Naive thymus-derived CD8-positive, alpha-beta T cell (primary cell): Measurements from ENCODE around the gene MAGOHB. TPM values are rescaled to one million over a fixed set of nuclear protein-coding genes. Genes with fewer than 3 reads are reported as not detected.
"Not testable (repeated sequence)": the region's sequence is repeated elsewhere in the genome, so short reads cannot be mapped to it uniquely, and the experiment has no call there.

Source experiments
- ATAC-seq, 2 donors: fragments of 150-1000 bp; cut with Tn5 transposase in 1 of 2; sonication (Bioruptor Pico), chemical (Tn5 transposase) in 1 of 2; 1 replicate in 1 of 2; 2 replicates in 1 of 2; pipeline ENCODE4 v1.10.0; 2021; ENCODE audit warnings: mild to moderate bottlenecking in 2 of 2, moderate library complexity in 2 of 2
- POLR2A ChIA-PET: fragments of 350-600 bp; sonication (Branson Sonifier 250); formaldehyde crosslinking; loops from one replicate; lab custom pipeline; 2021; ENCODE audit warnings: antibody characterized with exemption; lab: Charles Lee
- DNase-seq, 10 donors: peaks; one replicate each; pipeline versions ENCODE4 v3.0.0 to v3.0.0-alpha.2; 2020 to 2022
- H3K27ac Mint-ChIP-seq, 10 donors: one replicate each; pipeline ENCODE4 v1.8.0; 2020 to 2022; ENCODE audit warnings: mild to moderate bottlenecking in 10 of 10, mixed read lengths in 10 of 10, moderate library complexity in 4 of 10, inconsistent platforms in 1 of 10
- H3K27me3 Mint-ChIP-seq, 5 donors: one replicate each; pipeline ENCODE4 v1.8.0; 2021 to 2022; ENCODE audit warnings: mixed read lengths in 5 of 5
- H3K36me3 Mint-ChIP-seq, 3 donors: one replicate each; pipeline ENCODE4 v1.8.0; 2020 to 2022; ENCODE audit warnings: mixed read lengths in 3 of 3, mild to moderate bottlenecking in 2 of 3, inconsistent platforms in 1 of 3
- H3K4me1 Mint-ChIP-seq, 4 donors: one replicate each; pipeline ENCODE4 v1.8.0; 2021 to 2022; ENCODE audit warnings: mixed read lengths in 4 of 4
- H3K4me3 Mint-ChIP-seq, 10 donors: one replicate each; pipeline ENCODE4 v1.8.0; 2020 to 2022; ENCODE audit warnings: mild to moderate bottlenecking in 10 of 10, mixed read lengths in 10 of 10, moderate library complexity in 6 of 10, inconsistent platforms in 1 of 10
- H3K9me3 Mint-ChIP-seq, 9 donors: one replicate each; pipeline ENCODE4 v1.8.0; 2020 to 2022; ENCODE audit warnings: mixed read lengths in 9 of 9, mild to moderate bottlenecking in 3 of 9, inconsistent platforms in 1 of 9, moderate library complexity in 1 of 9
- polyA plus RNA-seq, 3 donors: library from polyadenylated mRNA; unstranded; fragments of 300-500 nt; fragmentation: Illumina TruSeq; gene quantifications; one replicate each; pipeline ENCODE4 v1.2.3, GENCODE V29; 2021
- total RNA-seq, 8 experiments: library from RNA in 2 of 8; stranded (reverse) in 2 of 8; gene quantifications; one replicate each; pipeline ENCODE4 v1.2.3 and lab custom pipeline; 2021 to 2026

Gene MAGOHB
- total and polyA plus RNA-seq, 5 experiments from 2014 or later: 34.3 to 77.3 (median 44.1) TPM

- not testable (repeated sequence) for ATAC-seq, H3K9me3 Mint-ChIP-seq, H3K27me3 Mint-ChIP-seq, DNase-seq
- POLR2A ChIA-PET: interaction anchor here (0.7 kb wide), 2 partner anchors 15 to 56 kb away, joined by 3 to 5 read pairs; no protein-coding TSS in a partner anchor
- Mint-ChIP-seq H3K4me1 (peaks cover 21 to 39% (median 33%) of the 10 kb centered on the region in 4 donors), H3K4me3 (peak overlapping the region in 2 of 10 donors; percentile 7 to 11), H3K27ac (peak overlapping the region in 4 of 10 donors; percentile 4 to 100 (median 76)), H3K36me3 (peaks cover 0 to 52% (median 10%) of the 10 kb centered on the region in 3 donors)
Measured at GRCh38 chr12:10611258-10611657, 2.2 kb downstream of the MAGOHB start.

GRCh38 chr12:10610188-10610587, 3.2 kb downstream of the MAGOHB start:
- peaks cover 0 to 4% (median 0%) of the 10 kb centered on the region in 5 donors for H3K27me3 Mint-ChIP-seq
- no peak overlapping the region for H3K4me3 Mint-ChIP-seq
- POLR2A ChIA-PET: interaction anchor here (0.7 kb wide), 1 partner anchor 242 kb away, joined by 3 read pairs; no protein-coding TSS in a partner anchor
- ATAC-seq (no peak), DNase-seq (no peak)
- peaks cover 0 to 62% (median 10%) of the 10 kb centered on the region in 3 donors for H3K36me3 Mint-ChIP-seq
- peaks cover 0 to 2% (median 0%) of the 10 kb centered on the region in 9 donors for H3K9me3 Mint-ChIP-seq
- peaks cover 21 to 39% (median 33%) of the 10 kb centered on the region in 4 donors for H3K4me1 Mint-ChIP-seq
- peak overlapping the region in 3 of 10 donors; percentile 2 to 46 (median 5) for H3K27ac Mint-ChIP-seq

- no peak overlapping the region for H3K27ac Mint-ChIP-seq
- H3K4me3 Mint-ChIP-seq: no peak overlapping the region
- POLR2A ChIA-PET: no interaction called here
- H3K36me3 Mint-ChIP-seq: peaks cover 4 to 81% (median 10%) of the 10 kb centered on the region in 3 donors
- ATAC-seq (no peak), DNase-seq (peak in 3 of 10 donors; percentile 9 to 26 (median 16))
- no peaks in the 10 kb centered on the region for H3K27me3 Mint-ChIP-seq
- H3K4me1 Mint-ChIP-seq: peaks cover 15 to 32% (median 23%) of the 10 kb centered on the region in 4 donors
- H3K9me3 Mint-ChIP-seq: no peaks in the 10 kb centered on the region
Measured at GRCh38 chr12:10607885-10608458, 5.4 kb downstream of the MAGOHB start.

GRCh38 chr12:10601860-10602259, 11.5 kb downstream of the MAGOHB start:
- ATAC-seq: no peak
- Mint-ChIP-seq H3K4me3 (peak overlapping the region in 1 of 10 donors; percentile 62), H3K4me1 (peaks cover 0 to 14% (median 3%) of the 10 kb centered on the region in 4 donors), H3K9me3 (no peaks in the 10 kb centered on the region), H3K27ac (peak overlapping the region in 2 of 10 donors; percentile 38 to 48), H3K27me3 (no peaks in the 10 kb centered on the region), H3K36me3 (peaks cover 9 to 63% (median 9%) of the 10 kb centered on the region in 3 donors)
- POLR2A ChIA-PET: no interaction called here
- DNase-seq: no peak

- Mint-ChIP-seq H3K4me1 (peaks cover 0 to 14% (median 3%) of the 10 kb centered on the region in 4 donors), H3K4me3 (peak overlapping the region in 2 of 10 donors; percentile 5 to 62), H3K9me3 (no peaks in the 10 kb centered on the region), H3K27me3 (no peaks in the 10 kb centered on the region), H3K36me3 (peaks cover 9 to 66% (median 18%) of the 10 kb centered on the region in 3 donors), H3K27ac (peak overlapping the region in 2 of 10 donors; percentile 67 to 88)
- DNase-seq (peak in 1 of 10 donors; percentile 11), ATAC-seq (no peak)
- POLR2A ChIA-PET: no interaction called here
Measured at GRCh38 chr12:10600988-10601387, 12.4 kb downstream of the MAGOHB start.

GRCh38 chr12:10595881-10596280, 17.5 kb downstream of the MAGOHB start:
- Mint-ChIP-seq H3K27me3 (no peaks in the 10 kb centered on the region), H3K36me3 (peaks cover 20 to 60% (median 34%) of the 10 kb centered on the region in 3 donors), H3K4me1 (peaks cover 0 to 1% (median 0%) of the 10 kb centered on the region in 4 donors), H3K4me3 (peak overlapping the region in 2 of 10 donors; percentile 12 to 80), H3K9me3 (no peaks in the 10 kb centered on the region), H3K27ac (peak overlapping the region in 1 of 10 donors; percentile 56)
- POLR2A ChIA-PET: interaction anchor here (0.5 kb wide), 1 partner anchor 15 kb away, joined by 3 read pairs; no protein-coding TSS in a partner anchor
- DNase-seq (no peak), ATAC-seq (no peak)

GRCh38 chr12:10590966-10591365, 22.4 kb downstream of the MAGOHB start:
- no peak overlapping the region for H3K27ac Mint-ChIP-seq
- ATAC-seq: no peak
- POLR2A ChIA-PET: no interaction called here
- no peak for DNase-seq
- H3K4me3 Mint-ChIP-seq: no peak overlapping the region
- no peaks in the 10 kb centered on the region for H3K27me3 Mint-ChIP-seq
- no peaks in the 10 kb centered on the region for H3K4me1 Mint-ChIP-seq
- peaks cover 16 to 57% (median 32%) of the 10 kb centered on the region in 3 donors for H3K36me3 Mint-ChIP-seq
- H3K9me3 Mint-ChIP-seq: no peaks in the 10 kb centered on the region

- no peaks in the 10 kb centered on the region for H3K27me3 Mint-ChIP-seq
- H3K27ac Mint-ChIP-seq: peak overlapping the region in 1 of 10 donors; percentile 63
- H3K4me1 Mint-ChIP-seq: peaks cover 0 to 2% (median 0%) of the 10 kb centered on the region in 4 donors
- ATAC-seq: no peak
- no peak for DNase-seq
- H3K4me3 Mint-ChIP-seq: no peak overlapping the region
- H3K9me3 Mint-ChIP-seq: peaks cover 0 to 5% (median 0%) of the 10 kb centered on the region in 9 donors
- H3K36me3 Mint-ChIP-seq: peaks cover 5 to 21% (median 20%) of the 10 kb centered on the region in 3 donors
- POLR2A ChIA-PET: no interaction called here
Measured at GRCh38 chr12:10584415-10584814, 29.0 kb downstream of the MAGOHB start.

- DNase-seq: no peak
- H3K4me3 Mint-ChIP-seq: no peak overlapping the region
Measured at GRCh38 chr12:10582704-10583103, 30.7 kb downstream of the MAGOHB start.

GRCh38 chr12:10582133-10582532, 31.3 kb downstream of the MAGOHB start:
- POLR2A ChIA-PET, ATAC-seq, H3K4me1 Mint-ChIP-seq, H3K4me3 Mint-ChIP-seq, DNase-seq, H3K9me3 Mint-ChIP-seq, H3K27me3 Mint-ChIP-seq: not testable (repeated sequence)
- Mint-ChIP-seq H3K27ac (peak overlapping the region in 2 of 10 donors; percentile 56 to 82), H3K36me3 (peaks cover 3 to 12% (median 5%) of the 10 kb centered on the region in 3 donors)

More at GRCh38 chr12:10582704-10583103, 30.7 kb downstream of the MAGOHB start:
- POLR2A ChIA-PET: no interaction called here
- H3K27me3 Mint-ChIP-seq: no peaks in the 10 kb centered on the region
- ATAC-seq: no peak
- peaks cover 0 to 5% (median 0%) of the 10 kb centered on the region in 9 donors for H3K9me3 Mint-ChIP-seq
- peak overlapping the region in 2 of 10 donors; percentile 45 to 56 for H3K27ac Mint-ChIP-seq
- H3K36me3 Mint-ChIP-seq: peaks cover 5 to 16% (median 7%) of the 10 kb centered on the region in 3 donors
- H3K4me1 Mint-ChIP-seq: peaks cover 0 to 5% (median 2%) of the 10 kb centered on the region in 4 donors

GRCh38 chr12:10574307-10574706, 39.1 kb downstream of the MAGOHB start:
- H3K36me3 Mint-ChIP-seq: peaks cover 14 to 34% (median 24%) of the 10 kb centered on the region in 3 donors
- POLR2A ChIA-PET: interaction anchor here (0.7 kb wide), 1 partner anchor 10 kb away, joined by 3 read pairs; no protein-coding TSS in a partner anchor
- H3K27me3 Mint-ChIP-seq: no peaks in the 10 kb centered on the region
- ATAC-seq (no peak), DNase-seq (no peak)
- H3K27ac Mint-ChIP-seq: peak overlapping the region in 9 of 10 donors; percentile 10 to 87 (median 67)
- no peak overlapping the region for H3K4me3 Mint-ChIP-seq
- H3K9me3 Mint-ChIP-seq: no peaks in the 10 kb centered on the region
- H3K4me1 Mint-ChIP-seq: peaks cover 12 to 26% (median 22%) of the 10 kb centered on the region in 4 donors

GRCh38 chr12:10572021-10572490, 41.4 kb downstream of the MAGOHB start:
- POLR2A ChIA-PET, H3K4me3 Mint-ChIP-seq, ATAC-seq, H3K9me3 Mint-ChIP-seq, H3K27me3 Mint-ChIP-seq, DNase-seq: not testable (repeated sequence)
- H3K36me3 Mint-ChIP-seq: peaks cover 14 to 37% (median 24%) of the 10 kb centered on the region in 3 donors
- peak overlapping the region in 9 of 10 donors; percentile 24 to 89 (median 70) for H3K27ac Mint-ChIP-seq
- H3K4me1 Mint-ChIP-seq: peaks cover 23 to 37% (median 29%) of the 10 kb centered on the region in 4 donors

GRCh38 chr12:10571141-10571540, 42.3 kb downstream of the MAGOHB start:
- Mint-ChIP-seq H3K9me3 (no peaks in the 10 kb centered on the region), H3K4me3 (peak overlapping the region in 1 of 10 donors; percentile 12), H3K27me3 (no peaks in the 10 kb centered on the region), H3K27ac (peak overlapping the region; percentile 69 to 89 (median 81)), H3K4me1 (peaks cover 28 to 43% (median 36%) of the 10 kb centered on the region in 4 donors), H3K36me3 (peaks cover 14 to 37% (median 24%) of the 10 kb centered on the region in 3 donors)
- POLR2A ChIA-PET: no interaction called here
- DNase-seq (no peak), ATAC-seq (no peak)
